Measurements from ENCODE around the gene RSF1. TPM values are rescaled to one million over a fixed set of nuclear protein-coding genes. Genes with fewer than 3 reads are reported as not detected.
A peak's percentile ranks its signal among the peaks of the same experiment; 100 is the strongest.
"Not testable (repeated sequence)": the region's sequence is repeated elsewhere in the genome, so short reads cannot be mapped to it uniquely, and the experiment has no call there.

The RSF1 gene
- polyA plus RNA-seq, 1 experiment = 26.8 TPM

DNA sequence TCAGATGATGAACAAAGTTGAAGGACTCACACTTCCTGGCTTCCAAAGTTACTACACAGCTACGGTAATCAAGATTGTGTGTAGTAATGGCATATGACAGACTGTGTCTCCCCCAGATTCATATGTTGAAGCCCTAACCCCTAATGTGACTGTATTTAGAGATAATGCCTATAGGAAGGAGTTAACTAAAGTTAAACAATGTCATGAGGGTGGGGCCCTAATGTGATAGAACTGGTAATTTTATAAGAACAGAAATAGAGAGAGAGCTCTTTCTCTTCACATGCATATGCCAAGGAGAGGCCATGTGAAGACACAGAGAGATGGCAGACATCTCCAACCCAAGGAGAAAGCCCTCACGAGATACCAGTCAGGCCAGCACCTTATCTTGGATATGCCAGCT lies 8.4 kb upstream of the RSF1 start:
- no peak overlapping the region for H3K4me3 ChIP-seq (ENCODE audit: low read depth, low read length)
- H3K9me3 ChIP-seq (ENCODE audit: control insufficient read depth, insufficient read depth, low read length) = peaks cover 2% of the 10 kb centered on the region; the same call in 1 of the 2 replicates
- no peaks in the 10 kb centered on the region for H3K27me3 ChIP-seq (ENCODE audit: control insufficient read depth, insufficient read depth, low read length)
- no peak overlapping the region for H3K27ac ChIP-seq (ENCODE audit: low read depth, low read length)
- ChIA-PET CTCF (no interaction called here), POLR2A (no interaction called here)
- no peak for DNase-seq (ENCODE audit: low read depth, low spot score)
- TF ChIP-seq CTCF (IDR thresholded peaks at IDR 0.05; ENCODE audit: low read depth, low read length) = no peak

GRCh38 chr11:77823775-77824174 lies 3.3 kb upstream of the RSF1 start:
- POLR2A ChIA-PET = interaction anchor here (0.8 kb wide), 1 partner anchor 90 kb away, joined by 3 read pairs; no protein-coding TSS in a partner anchor
- Histone ChIP-seq H3K27me3 (ENCODE audit: control insufficient read depth, insufficient read depth, low read length) (no peaks in the 10 kb centered on the region), H3K27ac (ENCODE audit: low read depth, low read length) (no peak overlapping the region), H3K4me3 (ENCODE audit: low read depth, low read length) (peak overlapping the region; percentile 15), H3K9me3 (ENCODE audit: control insufficient read depth, insufficient read depth, low read length) (no peaks in the 10 kb centered on the region; the same call in 1 of the 2 replicates)
- CTCF ChIA-PET = interaction anchor here (0.5 to 1.7 kb wide), 4 partner anchors 30 to 223 kb away, joined by 3 to 5 read pairs (median 4); partner anchors contain the start of gene INTS4
- no peak for TF ChIP-seq CTCF (IDR thresholded peaks at IDR 0.05; ENCODE audit: low read depth, low read length)
- no peak for DNase-seq (ENCODE audit: low read depth, low spot score)

DNA sequence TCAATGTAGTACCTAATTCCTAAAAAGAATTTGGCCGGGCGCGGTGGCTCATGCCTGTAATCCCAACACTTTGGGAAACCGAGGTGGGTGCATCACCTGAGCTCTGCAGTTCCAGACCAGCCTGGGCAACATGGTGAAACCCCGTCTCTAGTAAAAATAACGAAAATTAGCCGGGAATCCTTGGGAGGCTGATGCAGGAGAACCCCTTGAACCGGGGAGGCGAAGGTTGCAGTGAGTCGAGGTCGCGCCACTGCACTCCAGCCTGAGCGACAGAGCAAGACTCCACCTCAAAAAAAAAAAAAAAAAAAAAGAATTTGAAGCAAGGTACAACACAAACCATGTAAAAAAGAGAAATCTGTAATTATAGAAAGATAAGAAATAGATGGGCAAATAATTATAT lies 1.6 kb upstream of the RSF1 start:
- H3K9me3 ChIP-seq (ENCODE audit: control insufficient read depth, insufficient read depth, low read length); DNase-seq (ENCODE audit: low read depth, low spot score); POLR2A ChIA-PET; CTCF ChIA-PET; H3K27me3 ChIP-seq (ENCODE audit: control insufficient read depth, insufficient read depth, low read length); H3K27ac ChIP-seq (ENCODE audit: low read depth, low read length): not testable (repeated sequence)
- peak overlapping the region; percentile 94 for H3K4me3 ChIP-seq (ENCODE audit: low read depth, low read length)

- no peak for DNase-seq (ENCODE audit: low read depth, low spot score)
- POLR2A ChIA-PET = no interaction called here
- CTCF ChIA-PET = no interaction called here
These were observed 878 bp upstream of the RSF1 start for GRCh38 chr11:77821349-77821851.

GRCh38 chr11:77819921-77820564 lies 479 bp downstream of the RSF1 start:
- ChIA-PET CTCF (interaction anchor here (0.8 to 3.7 kb wide), 5 partner anchors 10 to 187 kb away, joined by 3 to 19 read pairs (median 4); no protein-coding TSS in a partner anchor), POLR2A (interaction anchor here (1.0 to 1.4 kb wide), 2 partner anchors 175 to 368 kb away, joined by 3 to 5 read pairs; partner anchors contain the start of genes INTS4 and KCTD21)
- Histone ChIP-seq H3K27ac (ENCODE audit: low read depth, low read length) (peak overlapping the region; percentile 79), H3K4me3 (ENCODE audit: low read depth, low read length) (peak overlapping the region; percentile 94), H3K9me3 (ENCODE audit: control insufficient read depth, insufficient read depth, low read length) (peaks cover under 1% of the 10 kb centered on the region; the same call in 1 of the 2 replicates), H3K27me3 (ENCODE audit: control insufficient read depth, insufficient read depth, low read length) (no peaks in the 10 kb centered on the region)
- DNase-seq (ENCODE audit: low read depth, low spot score) = no peak
- TF ChIP-seq CTCF (IDR thresholded peaks at IDR 0.05; ENCODE audit: low read depth, low read length) = no peak

More at GRCh38 chr11:77821349-77821851, 878 bp upstream of the RSF1 start:
- H3K27me3 ChIP-seq (ENCODE audit: control insufficient read depth, insufficient read depth, low read length) = no peaks in the 10 kb centered on the region
- TF ChIP-seq CTCF (IDR thresholded peaks at IDR 0.05; ENCODE audit: low read depth, low read length) = no peak
- peak overlapping the region; percentile 73 for H3K27ac ChIP-seq (ENCODE audit: low read depth, low read length)
- H3K9me3 ChIP-seq (ENCODE audit: control insufficient read depth, insufficient read depth, low read length) = no peaks in the 10 kb centered on the region; the same call in 1 of the 2 replicates
- H3K4me3 ChIP-seq (ENCODE audit: low read depth, low read length) = peak overlapping the region; percentile 94
